Heart right ventricle (tissue), 16 donors: ENCODE results near the gene PTCRA. TPM values are rescaled to one million over a fixed set of nuclear protein-coding genes. Genes with fewer than 3 reads are reported as not detected.

Source experiments
- ATAC-seq, 8 donors: fragments of 200-7000 bp; cut with Tn5 transposase; one replicate each; pipeline ENCODE4 v1.9.1; 2020; ENCODE audit warnings: mild to moderate bottlenecking in 8 of 8, moderate library complexity in 8 of 8, moderate number of reproducible peaks in 1 of 8
- DNase-seq, 2 donors: peaks; one replicate each; pipeline ENCODE4 v3.0.0-alpha.2; 2020
- H3K27ac ChIP-seq, 10 donors: fragments of 200-600 bp; sonication (generic) in 2 of 10; one replicate each; pipeline versions ENCODE4 v1.5.0 to v1.8.0; 2020 to 2022; ENCODE audit warnings: mild to moderate bottlenecking in 3 of 10
- H3K27me3 ChIP-seq, 7 donors: fragments of 200-600 bp; one replicate each; pipeline ENCODE4 v1.8.0; 2021 to 2022; ENCODE audit warnings: mild to moderate bottlenecking in 2 of 7
- H3K36me3 ChIP-seq, 9 donors: fragments of 200-600 bp; sonication (generic) in 1 of 9; one replicate each; pipeline versions ENCODE4 v1.5.0 to v1.8.0; 2020 to 2022; ENCODE audit warnings: mild to moderate bottlenecking in 2 of 9
- H3K4me1 ChIP-seq, 9 donors: fragments of 200-600 bp; sonication (generic) in 1 of 9; one replicate each; pipeline versions ENCODE4 v1.5.0 to v1.8.0; 2020 to 2022; ENCODE audit warnings: mild to moderate bottlenecking in 4 of 9
- H3K4me3 ChIP-seq, 10 donors: fragments of 200-600 bp; sonication (generic) in 2 of 10; one replicate each; pipeline versions ENCODE4 v1.5.0 to v1.8.0; 2020 to 2022; ENCODE audit warnings: mild to moderate bottlenecking in 7 of 10, moderate library complexity in 2 of 10
- H3K9me3 ChIP-seq, 11 donors: fragments of 200-600 bp in 10 of 11; sonication (generic) in 2 of 11; one replicate each; pipeline versions ENCODE4 v1.5.0 to v1.8.0; 2013 to 2022; ENCODE audit warnings: mild to moderate bottlenecking in 2 of 11, control low read depth in 1 of 11, moderate library complexity in 1 of 11
- CTCF ChIP-seq, 9 donors: fragments of 200-600 bp; sonication (generic) in 2 of 9; IDR thresholded peaks; one replicate each; pipeline versions ENCODE4 v1.5.0 to v1.8.0; 2021 to 2022; ENCODE audit warnings: antibody characterized with exemption in 9 of 9, mild to moderate bottlenecking in 5 of 9, moderate library complexity in 1 of 9
- WGBS, 2 donors: extraction: QIAGEN DNeasy Blood & Tissue Kit; methylation state at CpG; one replicate each; pipeline ENCODE4 v1.1.7; 2013; ENCODE audit warnings: inconsistent platforms in 1 of 2; 5-methylcytosine and 5-hydroxymethylcytosine counted together
- intact Hi-C, 10 donors: fragments of 100-400 bp; cut with DNase I; formaldehyde crosslinking; loops; one replicate each; pipeline versions ENCODE4 v1.11.1 to v1.14.2; 2022
- polyA plus RNA-seq, 2 donors: library from polyadenylated mRNA; stranded (reverse); fragments of 200-250 nt; gene quantifications; one replicate each; pipeline ENCODE4 v1.2.3, GENCODE V29; 2013
- total RNA-seq, 10 donors: library from RNA; stranded (reverse); fragmentation: NEBNext Ultra II Directional in 3 of 10; extraction: Animal tissue kit (Norgen Biotek cat#: 25700) in 3 of 10; gene quantifications; one replicate each; pipeline versions ENCODE4 v1.2.1 to v1.2.4, GENCODE V29; 2021 to 2023
- donor health status: Arrhythmogenic right ventricular cardiomyopathy.
- donor health status: ischemic (EF 13 %, LVEDD 7.1; RV severe dilation, severe dysfunction).
- donor health status: healthy with polysubstance abuse.
- donor health status: DM: no; HTN: yes; CAD: no.
- donor health status: DM: no; HTN: no; CAD: no.
- donor health status: ischemic (EF 25% LVEDD 6.9; RV normal size, moderate dysfunction).
- donor health status: ischemic (EF 25% LVEDD 5.7; RV mildly dilated, moderate dysfunction).
- donor health status: healthy.
- donor health status: DM: yes; HTN: yes; CAD: no.
- donor health status: Ischemic cardiomyopathy.
- donor health status: ischemic (EF 35%, LVEDD 5.7; RV mildly dilated, moderate dysfunction).
- donor health status: nonischemic (EF 11% LVEDD 7.7; RV severe dilation, severe dysfunction).
- donor health status: DM: yes; HTN: yes; CAD: no.
- donor health status: PGD.
- donor health status: ischemic (EF 29% LVEDD 5.4; RV normal size, mild dysfunction).
- donor health status: nonischemic (EF 23%, LVEDD 6.1; RV moderate dilation, normal function).

The PTCRA gene
- total and polyA plus RNA-seq, 12 donors: 0.09 TPM; not detected in 11

- no peak for ATAC-seq
Observed at GRCh38 chr6:42971746-42972327, 56.0 kb downstream of the PTCRA start.

GRCh38 chr6:42973926-42974325 lies 58.1 kb downstream of the PTCRA start:
- Histone ChIP-seq H3K27ac (no peak overlapping the region), H3K27me3 (no peaks in the 10 kb centered on the region), H3K4me3 (no peak overlapping the region), H3K36me3 (peaks cover 0 to 41% (median 8%) of the 10 kb centered on the region in 9 donors), H3K4me1 (peaks cover 3 to 35% (median 21%) of the 10 kb centered on the region in 9 donors), H3K9me3 (no peaks in the 10 kb centered on the region)
- DNase-seq (no peak), ATAC-seq (no peak)
- whole genome bisulfite sequencing, 2 donors: 90 to 92% methylated on average over 3 of the region's 3 CpGs
- intact Hi-C loops: loop anchor here in 2 of 10 donors (5.0 to 10.0 kb wide), 2 partner anchors 42 to 69 kb away; no protein-coding TSS in a partner anchor
- no peak for TF ChIP-seq CTCF (IDR thresholded peaks at IDR 0.05)

More at GRCh38 chr6:42971746-42972327, 56.0 kb downstream of the PTCRA start:
- WGBS, 2 donors: 69% methylated on average over 3 of the region's 3 CpGs
- intact Hi-C loops: loop anchor here in 3 of 10 donors (2.0 to 10.0 kb wide), 3 partner anchors 37 to 67 kb away; no protein-coding TSS in a partner anchor
- no peak overlapping the region for H3K27ac ChIP-seq
- no peak overlapping the region for H3K4me3 ChIP-seq
- DNase-seq: no peak
- no peaks in the 10 kb centered on the region for H3K9me3 ChIP-seq
- peaks cover 0 to 62% (median 21%) of the 10 kb centered on the region in 9 donors for H3K36me3 ChIP-seq
- peaks cover 0 to 20% (median 7%) of the 10 kb centered on the region in 9 donors for H3K4me1 ChIP-seq
- no peaks in the 10 kb centered on the region for H3K27me3 ChIP-seq
- TF ChIP-seq CTCF (IDR thresholded peaks at IDR 0.05): no peak

- ATAC-seq (no peak), DNase-seq (no peak)
- Histone ChIP-seq H3K36me3 (peaks cover 0 to 30% (median 0%) of the 10 kb centered on the region in 9 donors), H3K27ac (no peak overlapping the region), H3K27me3 (no peaks in the 10 kb centered on the region), H3K4me1 (peaks cover 3 to 43% (median 27%) of the 10 kb centered on the region in 9 donors), H3K4me3 (no peak overlapping the region), H3K9me3 (no peaks in the 10 kb centered on the region)
- intact Hi-C loops: loop anchor here in 3 of 10 donors (5.0 to 10.0 kb wide), 3 partner anchors 42 to 70 kb away; no protein-coding TSS in a partner anchor
- 78 to 82% methylated on average over 5 of the region's 5 CpGs for WGBS, 2 donors
- no peak for TF ChIP-seq CTCF (IDR thresholded peaks at IDR 0.05)
Observed at GRCh38 chr6:42974919-42975505, 59.2 kb downstream of the PTCRA start.

Other genes starting within 250 kb of the PTCRA start
- gene PRPH2, start 193.5 kb upstream of the PTCRA start, total RNA-seq: 1 to 10 TPM in 5 of 10 donors, under 1 TPM in 5; 0.36 to 2.7 (median 1.0) TPM
- gene PRPH2, start 193.5 kb upstream of the PTCRA start, polyA plus RNA-seq: under 1 TPM; 0.51 TPM
- gene TBCC, start 169.9 kb upstream of the PTCRA start, total RNA-seq: 10 to 100 TPM in 9 of 10 donors, 1 to 10 TPM in 1; 9.8 to 16.1 (median 13.3) TPM
- 10 to 100 TPM; 17.1 to 22.4 TPM for gene TBCC, start 169.9 kb upstream of the PTCRA start, polyA plus RNA-seq
- 10 to 100 TPM; 10.7 to 15.7 (median 13.8) TPM for gene BICRAL, start 134.0 kb upstream of the PTCRA start, total RNA-seq
- 1 to 10 TPM; 2.7 to 3.5 TPM for gene BICRAL, start 134.0 kb upstream of the PTCRA start, polyA plus RNA-seq
- 10 to 100 TPM; 39.2 to 52.5 (median 44.7) TPM for gene RPL7L1, start 36.4 kb upstream of the PTCRA start, total RNA-seq
- 10 to 100 TPM; 23.7 to 45.9 TPM for gene RPL7L1, start 36.4 kb upstream of the PTCRA start, polyA plus RNA-seq
- gene CNPY3, start 13.4 kb downstream of the PTCRA start, total RNA-seq: 10 to 100 TPM; 10.4 to 37.1 (median 15.9) TPM
- gene CNPY3, start 13.4 kb downstream of the PTCRA start, polyA plus RNA-seq: 10 to 100 TPM; 15.4 to 40.4 TPM
- gene GNMT, start 44.7 kb downstream of the PTCRA start, total RNA-seq: 10 to 100 TPM in 1 of 10 donors, 1 to 10 TPM in 2, under 1 TPM in 7; 0.26 to 10.9 (median 0.71) TPM
- gene GNMT, start 44.7 kb downstream of the PTCRA start, polyA plus RNA-seq: 1 to 10 TPM; 2.6 to 6.8 TPM
- gene PEX6, start 63.1 kb downstream of the PTCRA start, total RNA-seq: 10 to 100 TPM; 11.2 to 32.6 (median 17.2) TPM
- 10 to 100 TPM in 1 of 2 donors, 1 to 10 TPM in 1; 9.1 to 16.9 TPM for gene PEX6, start 63.1 kb downstream of the PTCRA start, polyA plus RNA-seq
- 10 to 100 TPM; 28.4 to 47.1 (median 31.8) TPM for gene PPP2R5D, start 68.5 kb downstream of the PTCRA start, total RNA-seq
- 10 to 100 TPM; 23.9 to 35.7 TPM for gene PPP2R5D, start 68.5 kb downstream of the PTCRA start, polyA plus RNA-seq
- gene MEA1, start 97.9 kb downstream of the PTCRA start, total RNA-seq: 10 to 100 TPM; 22.9 to 38.7 (median 28.3) TPM
- gene MEA1, start 97.9 kb downstream of the PTCRA start, polyA plus RNA-seq: 10 to 100 TPM; 51.9 to 74.3 TPM
- gene KLHDC3, start 98.2 kb downstream of the PTCRA start, total RNA-seq: 100 to 1,000 TPM in 4 of 10 donors, 10 to 100 TPM in 6; 78.2 to 165 (median 92.0) TPM
- 100 to 1,000 TPM in 1 of 2 donors, 10 to 100 TPM in 1; 80.2 to 160 TPM for gene KLHDC3, start 98.2 kb downstream of the PTCRA start, polyA plus RNA-seq
- gene RRP36, start 105.6 kb downstream of the PTCRA start, total RNA-seq: 10 to 100 TPM; 21.4 to 35.3 (median 25.6) TPM
- gene RRP36, start 105.6 kb downstream of the PTCRA start, polyA plus RNA-seq: 10 to 100 TPM; 19.4 to 43.6 TPM
- 10 to 100 TPM in 2 of 10 donors, 1 to 10 TPM in 8; 7.1 to 11.2 (median 8.6) TPM for gene CUL7, start 137.8 kb downstream of the PTCRA start, total RNA-seq
- gene CUL7, start 137.8 kb downstream of the PTCRA start, polyA plus RNA-seq: 1 to 10 TPM; 4.2 to 5.6 TPM
- gene MRPL2, start 143.4 kb downstream of the PTCRA start, total RNA-seq: 100 to 1,000 TPM in 3 of 10 donors, 10 to 100 TPM in 7; 76.0 to 139 (median 93.5) TPM
- gene MRPL2, start 143.4 kb downstream of the PTCRA start, polyA plus RNA-seq: 100 to 1,000 TPM; 141 to 165 TPM
- gene KLC4, start 143.6 kb downstream of the PTCRA start, total RNA-seq: 10 to 100 TPM; 26.3 to 34.2 (median 28.3) TPM
- gene KLC4, start 143.6 kb downstream of the PTCRA start, polyA plus RNA-seq: 10 to 100 TPM; 17.9 to 43.7 TPM
- gene PTK7, start 160.3 kb downstream of the PTCRA start, total RNA-seq: 1 to 10 TPM; 1.0 to 5.9 (median 2.2) TPM
- 1 to 10 TPM in 1 of 2 donors, under 1 TPM in 1; 0.80 to 6.3 TPM for gene PTK7, start 160.3 kb downstream of the PTCRA start, polyA plus RNA-seq